Measurements from ENCODE around the gene GSN. TPM values are rescaled to one million over a fixed set of nuclear protein-coding genes. Genes with fewer than 3 reads are reported as not detected.
A peak's percentile ranks its signal among the peaks of the same experiment; 100 is the strongest.

The GSN gene
- total and polyA plus RNA-seq, 2 of the 13 experiments (the other 11 are each of a cell fraction or from before 2014, with no cell fraction given) = 294 to 307 TPM

- TF ChIP-seq LCORL (IDR thresholded peaks at IDR 0.05) (no peak), LCORL (CRISPR knock-in tag; IDR thresholded peaks at IDR 0.05) (peak; percentile 95), RNF2 (conservative IDR thresholded peaks at IDR 0.05; ENCODE audit: low read depth) (no peak), TBP (CRISPR knock-in tag; IDR thresholded peaks at IDR 0.05) (no peak), RCOR2 (CRISPR knock-in tag; IDR thresholded peaks at IDR 0.05) (peak; percentile 57), POLR2AphosphoS5 (IDR thresholded peaks at IDR 0.05; ENCODE audit: low read depth, low read length) (peak; percentile 53; the same call in 1 of the 2 replicates), HNF4G (IDR thresholded peaks at IDR 0.05; ENCODE audit: borderline replicate concordance, low read depth, low read length) (peak; percentile 98), HNF4G (CRISPR knock-in tag; IDR thresholded peaks at IDR 0.05; ENCODE audit: borderline replicate concordance, low read depth) (peak; percentile 67; the same call in 1 of the 2 replicates), ARHGAP35 (CRISPR knock-in tag; IDR thresholded peaks at IDR 0.05; ENCODE audit: borderline replicate concordance) (no peak), CCAR2 (optimal IDR thresholded peaks at IDR 0.05; ENCODE audit: low read depth, low read length) (no peak), ZNF296 (CRISPR knock-in tag; conservative IDR thresholded peaks at IDR 0.05) (peak; percentile 86; the same call in 1 of the 2 replicates), HNRNPK (IDR thresholded peaks at IDR 0.05; ENCODE audit: low read depth, low read length, poor library complexity, severe bottlenecking) (no peak), ZNF660 (CRISPR knock-in tag; IDR thresholded peaks at IDR 0.05; ENCODE audit: borderline replicate concordance, low read depth) (no peak), RFXANK (CRISPR knock-in tag; IDR thresholded peaks at IDR 0.05) (no peak), THAP8 (CRISPR knock-in tag; IDR thresholded peaks at IDR 0.05; ENCODE audit: borderline replicate concordance) (no peak), NFE2L2 (IDR thresholded peaks at IDR 0.05; ENCODE audit: low read length) (no peak), SYNCRIP (IDR thresholded peaks at IDR 0.05; ENCODE audit: insufficient read depth, low read depth, low read length) (no peak), FOSL1 (CRISPR knock-in tag; IDR thresholded peaks at IDR 0.05; ENCODE audit: borderline replicate concordance) (peak; percentile 67; the same call in 1 of the 2 replicates), SALL2 (CRISPR knock-in tag; IDR thresholded peaks at IDR 0.05) (peak; percentile 22; the same call in 1 of the 2 replicates), FOXO4 (CRISPR knock-in tag; conservative IDR thresholded peaks at IDR 0.05) (no peak), ZBTB39 (CRISPR knock-in tag; IDR thresholded peaks at IDR 0.05) (peak; percentile 57; the same call in 1 of the 2 replicates), BHLHE40 (IDR thresholded peaks at IDR 0.05; ENCODE audit: low read length) (no peak; the same call in 1 of the 2 replicates), YEATS4 (CRISPR knock-in tag; IDR thresholded peaks at IDR 0.05; ENCODE audit: borderline replicate concordance) (0 out of 2 replicates have a peak, but pooled peaks have one; percentile 19), ZNF670 (CRISPR knock-in tag; IDR thresholded peaks at IDR 0.05; ENCODE audit: borderline replicate concordance) (peak; percentile 77; the same call in 1 of the 2 replicates)
- TF ChIP-seq, protein P1, sequence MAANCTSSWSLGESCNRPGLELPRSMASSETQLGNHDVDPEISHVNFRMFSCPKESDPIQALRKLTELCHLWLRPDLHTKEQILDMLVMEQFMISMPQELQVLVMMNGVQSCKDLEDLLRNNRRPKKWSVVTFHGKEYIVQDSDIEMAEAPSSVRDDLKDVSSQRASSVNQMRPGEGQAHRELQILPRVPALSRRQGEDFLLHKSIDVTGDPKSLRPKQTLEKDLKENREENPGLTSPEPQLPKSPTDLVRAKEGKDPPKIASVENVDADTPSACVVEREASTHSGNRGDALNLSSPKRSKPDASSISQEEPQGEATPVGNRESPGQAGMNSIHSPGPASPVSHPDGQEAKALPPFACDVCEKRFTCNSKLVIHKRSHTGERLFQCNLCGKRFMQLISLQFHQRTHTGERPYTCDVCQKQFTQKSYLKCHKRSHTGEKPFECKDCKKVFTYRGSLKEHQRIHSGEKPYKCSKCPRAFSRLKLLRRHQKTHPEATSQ (CRISPR knock-in tag; IDR thresholded peaks at IDR 0.05; ENCODE audit: borderline replicate concordance) = no peak
These were observed 28.5 kb downstream of the GSN start (continued) for GRCh38 chr9:121296213-121297127.

Measured in HepG2 (cell line).